Measurements from ENCODE around the gene GRIN2D. TPM values are rescaled to one million over a fixed set of nuclear protein-coding genes. Genes with fewer than 3 reads are reported as not detected.
"Not testable (repeated sequence)": the region's sequence is repeated elsewhere in the genome, so short reads cannot be mapped to it uniquely, and the experiment has no call there.

Gene GRIN2D
- polyA plus RNA-seq, 3 donors from 2014 or later = not detected

- Mint-ChIP-seq H3K9me3 (no peaks in the 10 kb centered on the region), H3K4me3 (peak overlapping the region; percentile 88 to 94 (median 90)), H3K36me3 (peaks cover 0 to 4% (median 0%) of the 10 kb centered on the region in 3 donors), H3K27ac (peak overlapping the region; percentile 81 to 96 (median 92)), H3K27me3 (ENCODE audit: low read depth in 3 of 3) (peaks cover 5 to 9% (median 8%) of the 10 kb centered on the region in 3 donors), H3K4me1 (peaks cover 12 to 18% of the 10 kb centered on the region in 2 donors)
- DNase-seq = no peak
Measured at GRCh38 chr19:48363500-48363809, 30.0 kb upstream of the GRIN2D start.

GRCh38 chr19:48363810-48364597 lies 29.5 kb upstream of the GRIN2D start, which contains the start of the genes SYNGR4 and TMEM143:
SYNGR4 (plus strand) TSS chr19:48364367; CDS start chr19:48365843, 1,476 bp downstream.
TMEM143 (minus strand) TSS chr19:48363940; CDS start chr19:48363920, 20 bp downstream.
- Mint-ChIP-seq H3K4me3 (peak within 1 kb of the TSS; percentile 88 to 94 (median 90)), H3K9me3 (no peaks in the 10 kb centered on the region), H3K4me1 (peaks cover 12 to 18% of the 10 kb centered on the region in 2 donors), H3K36me3 (no peaks in the 10 kb centered on the region), H3K27me3 (ENCODE audit: low read depth in 3 of 3) (peaks cover 5 to 9% (median 8%) of the 10 kb centered on the region in 3 donors), H3K27ac (peak within 1 kb of the TSS; percentile 81 to 96 (median 92))
- peak; percentile 97 to 99 (median 98) for DNase-seq

GRCh38 chr19:48364598-48365348 lies 28.7 kb upstream of the GRIN2D start:
- peak overlapping the region; percentile 88 to 94 (median 90) for H3K4me3 Mint-ChIP-seq
- DNase-seq = no peak
- H3K36me3 Mint-ChIP-seq = no peaks in the 10 kb centered on the region
- peak overlapping the region; percentile 81 to 96 (median 92) for H3K27ac Mint-ChIP-seq
- no peaks in the 10 kb centered on the region for H3K9me3 Mint-ChIP-seq
- H3K27me3 Mint-ChIP-seq (ENCODE audit: low read depth in 3 of 3) = peaks cover 5 to 11% (median 9%) of the 10 kb centered on the region in 3 donors
- H3K4me1 Mint-ChIP-seq = peaks cover 12 to 18% of the 10 kb centered on the region in 2 donors

GRCh38 chr19:48365602-48366001 lies 27.9 kb upstream of the GRIN2D start:
- Mint-ChIP-seq H3K27me3 (ENCODE audit: low read depth in 3 of 3) (peaks cover 5 to 11% (median 9%) of the 10 kb centered on the region in 3 donors), H3K9me3 (no peaks in the 10 kb centered on the region), H3K4me1 (peaks cover 12 to 18% of the 10 kb centered on the region in 2 donors), H3K27ac (peak overlapping the region in 1 of 6 donors; percentile 57), H3K4me3 (no peak overlapping the region), H3K36me3 (no peaks in the 10 kb centered on the region)
- DNase-seq = no peak

GRCh38 chr19:48367855-48368254 lies 25.6 kb upstream of the GRIN2D start:
- Mint-ChIP-seq H3K4me3 (no peak overlapping the region), H3K4me1 (peaks cover 12 to 14% of the 10 kb centered on the region in 2 donors), H3K27me3 (ENCODE audit: low read depth in 3 of 3) (peaks cover 5 to 12% (median 9%) of the 10 kb centered on the region in 3 donors), H3K9me3 (no peaks in the 10 kb centered on the region), H3K36me3 (no peaks in the 10 kb centered on the region), H3K27ac (no peak overlapping the region)
- DNase-seq = no peak

- Mint-ChIP-seq H3K4me3 (no peak overlapping the region), H3K9me3 (no peaks in the 10 kb centered on the region), H3K4me1 (peaks cover 7% of the 10 kb centered on the region in 2 donors), H3K27me3 (ENCODE audit: low read depth in 3 of 3) (peaks cover 2 to 10% (median 9%) of the 10 kb centered on the region in 3 donors), H3K27ac (no peak overlapping the region), H3K36me3 (no peaks in the 10 kb centered on the region)
- no peak for DNase-seq
Measured at GRCh38 chr19:48368936-48369335, 24.5 kb upstream of the GRIN2D start.

GRCh38 chr19:48370955-48371354 lies 22.5 kb upstream of the GRIN2D start:
- Mint-ChIP-seq H3K4me1 (no peaks in the 10 kb centered on the region), H3K4me3 (no peak overlapping the region), H3K27me3 (ENCODE audit: low read depth in 3 of 3) (peaks cover 0 to 6% (median 3%) of the 10 kb centered on the region in 3 donors), H3K27ac (peak overlapping the region in 1 of 6 donors; percentile 76), H3K9me3 (no peaks in the 10 kb centered on the region), H3K36me3 (no peaks in the 10 kb centered on the region)
- no peak for DNase-seq

- H3K4me3 Mint-ChIP-seq = no peak overlapping the region
- DNase-seq = no peak
- peaks cover 0 to 6% (median 3%) of the 10 kb centered on the region in 3 donors for H3K27me3 Mint-ChIP-seq (ENCODE audit: low read depth in 3 of 3)
- no peak overlapping the region for H3K27ac Mint-ChIP-seq
- H3K9me3 Mint-ChIP-seq = no peaks in the 10 kb centered on the region
- no peaks in the 10 kb centered on the region for H3K4me1 Mint-ChIP-seq
- no peaks in the 10 kb centered on the region for H3K36me3 Mint-ChIP-seq
Measured at GRCh38 chr19:48371367-48371766, 22.1 kb upstream of the GRIN2D start.

- H3K4me3 Mint-ChIP-seq; H3K4me1 Mint-ChIP-seq; H3K27me3 Mint-ChIP-seq (ENCODE audit: low read depth in 3 of 3); DNase-seq; H3K36me3 Mint-ChIP-seq; H3K9me3 Mint-ChIP-seq; H3K27ac Mint-ChIP-seq: not testable (repeated sequence)
Measured at GRCh38 chr19:48371771-48372170, 21.7 kb upstream of the GRIN2D start.

- Mint-ChIP-seq H3K27me3 (ENCODE audit: low read depth in 3 of 3) (peaks cover 0 to 6% (median 3%) of the 10 kb centered on the region in 3 donors), H3K9me3 (no peaks in the 10 kb centered on the region), H3K27ac (no peak overlapping the region)
Measured at GRCh38 chr19:48372904-48373303, 20.6 kb upstream of the GRIN2D start.

GRCh38 chr19:48373567-48373966 lies 19.9 kb upstream of the GRIN2D start:
- DNase-seq = no peak
- H3K4me3 Mint-ChIP-seq = no peak overlapping the region
- H3K4me1 Mint-ChIP-seq = no peaks in the 10 kb centered on the region
- H3K9me3 Mint-ChIP-seq = no peaks in the 10 kb centered on the region
- H3K27me3 Mint-ChIP-seq (ENCODE audit: low read depth in 3 of 3) = peaks cover 0 to 6% (median 3%) of the 10 kb centered on the region in 3 donors
- H3K27ac Mint-ChIP-seq = no peak overlapping the region
- no peaks in the 10 kb centered on the region for H3K36me3 Mint-ChIP-seq

More at GRCh38 chr19:48372904-48373303, 20.6 kb upstream of the GRIN2D start:
- H3K4me1 Mint-ChIP-seq = no peaks in the 10 kb centered on the region
- DNase-seq = no peak
- H3K36me3 Mint-ChIP-seq = no peaks in the 10 kb centered on the region
- no peak overlapping the region for H3K4me3 Mint-ChIP-seq

- no peak overlapping the region for H3K27ac Mint-ChIP-seq
- H3K27me3 Mint-ChIP-seq (ENCODE audit: low read depth in 3 of 3) = peaks cover 0 to 3% (median 0%) of the 10 kb centered on the region in 3 donors
- DNase-seq = no peak
- H3K36me3 Mint-ChIP-seq = peaks cover 0 to 13% (median 7%) of the 10 kb centered on the region in 3 donors
- no peaks in the 10 kb centered on the region for H3K4me1 Mint-ChIP-seq
- no peak overlapping the region for H3K4me3 Mint-ChIP-seq
- H3K9me3 Mint-ChIP-seq = no peaks in the 10 kb centered on the region
Measured at GRCh38 chr19:48378194-48378570, 15.3 kb upstream of the GRIN2D start.

GRCh38 chr19:48379058-48379457 lies 14.4 kb upstream of the GRIN2D start:
- H3K4me1 Mint-ChIP-seq = no peaks in the 10 kb centered on the region
- peak overlapping the region in 1 of 6 donors; percentile 17 for H3K27ac Mint-ChIP-seq
- H3K27me3 Mint-ChIP-seq (ENCODE audit: low read depth in 3 of 3) = no peaks in the 10 kb centered on the region
- DNase-seq = no peak
- H3K4me3 Mint-ChIP-seq = no peak overlapping the region
- H3K36me3 Mint-ChIP-seq = peaks cover 2 to 18% (median 8%) of the 10 kb centered on the region in 3 donors
- no peaks in the 10 kb centered on the region for H3K9me3 Mint-ChIP-seq

All from immature natural killer cell (primary cell).